Measurements from ENCODE around the gene OR14I1. TPM values are rescaled to one million over a fixed set of nuclear protein-coding genes. Genes with fewer than 3 reads are reported as not detected.
"Not testable (repeated sequence)": the region's sequence is repeated elsewhere in the genome, so short reads cannot be mapped to it uniquely, and the experiment has no call there.

OR14I1 gene
- total RNA-seq, 1 donor from 2014 or later = not detected

DNA sequence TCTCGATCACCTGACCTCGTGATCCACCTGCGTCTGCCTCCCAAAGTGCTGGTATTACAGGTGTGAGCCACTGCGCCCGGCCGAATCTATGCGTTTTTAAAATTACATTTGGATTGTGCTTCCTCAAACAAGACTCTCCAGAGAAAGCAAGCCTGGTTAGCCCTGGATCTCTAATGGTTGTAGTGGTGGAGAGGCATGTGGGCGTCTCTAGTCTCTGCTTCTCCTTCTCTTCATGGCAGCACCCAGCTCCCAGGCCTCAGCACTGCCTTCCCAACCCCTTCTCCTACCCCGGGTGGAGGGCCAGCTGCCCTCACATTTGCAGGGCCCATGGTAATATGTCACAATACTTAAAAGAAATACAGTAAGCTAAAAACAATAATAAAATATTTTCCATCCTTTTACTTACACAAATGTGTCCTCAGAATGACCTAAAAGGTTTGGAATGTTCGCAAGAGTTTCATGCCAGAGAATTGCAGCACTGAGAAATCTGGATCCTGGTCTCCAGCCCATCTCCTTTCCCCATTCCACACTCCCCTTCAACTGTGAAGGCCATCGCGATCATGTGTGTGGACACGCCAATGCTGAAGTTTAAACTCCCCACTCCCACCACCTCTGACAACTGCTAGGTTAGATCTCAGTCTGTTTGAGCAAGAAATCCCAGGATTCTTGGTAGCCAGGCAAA, 7.0 kb downstream of the OR14I1 start:
- intact Hi-C loops (cut with DNase I) = no loop called here
- no peak for DNase-seq (ENCODE audit: missing footprints)
- no peak for ATAC-seq

DNA sequence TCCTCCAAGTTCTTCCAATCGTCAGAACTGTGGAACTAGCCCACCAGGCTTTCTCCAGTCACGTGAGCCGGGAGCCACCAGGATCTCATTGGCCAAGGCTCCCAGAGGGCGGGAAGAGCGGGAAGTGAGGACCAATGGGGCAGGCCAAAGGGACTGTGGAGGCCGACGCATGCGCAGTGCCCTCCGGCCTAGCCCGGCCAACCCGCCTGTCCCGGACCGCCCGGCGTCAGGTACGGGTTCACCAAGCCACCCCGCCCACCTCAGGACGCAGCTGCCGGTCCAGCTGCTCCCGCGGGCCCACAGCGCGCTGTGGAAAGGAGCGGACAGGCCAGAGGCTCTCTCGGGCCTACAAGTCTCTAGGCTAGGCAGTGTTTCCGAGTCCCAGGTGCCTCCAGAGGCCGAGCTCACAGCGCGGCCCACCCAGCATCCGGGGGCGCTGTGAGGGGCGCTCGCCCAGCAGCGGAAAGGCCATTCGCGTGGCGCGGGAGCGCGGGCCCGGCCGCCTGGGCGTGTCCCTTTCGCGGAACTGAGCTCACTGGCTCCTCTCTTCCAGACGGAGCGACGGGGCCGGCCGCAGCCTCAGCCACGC, 10.9 kb downstream of the OR14I1 start:
- ATAC-seq (no peak), DNase-seq (ENCODE audit: missing footprints) (no peak)
- intact Hi-C loops (cut with DNase I) = no loop called here

DNA sequence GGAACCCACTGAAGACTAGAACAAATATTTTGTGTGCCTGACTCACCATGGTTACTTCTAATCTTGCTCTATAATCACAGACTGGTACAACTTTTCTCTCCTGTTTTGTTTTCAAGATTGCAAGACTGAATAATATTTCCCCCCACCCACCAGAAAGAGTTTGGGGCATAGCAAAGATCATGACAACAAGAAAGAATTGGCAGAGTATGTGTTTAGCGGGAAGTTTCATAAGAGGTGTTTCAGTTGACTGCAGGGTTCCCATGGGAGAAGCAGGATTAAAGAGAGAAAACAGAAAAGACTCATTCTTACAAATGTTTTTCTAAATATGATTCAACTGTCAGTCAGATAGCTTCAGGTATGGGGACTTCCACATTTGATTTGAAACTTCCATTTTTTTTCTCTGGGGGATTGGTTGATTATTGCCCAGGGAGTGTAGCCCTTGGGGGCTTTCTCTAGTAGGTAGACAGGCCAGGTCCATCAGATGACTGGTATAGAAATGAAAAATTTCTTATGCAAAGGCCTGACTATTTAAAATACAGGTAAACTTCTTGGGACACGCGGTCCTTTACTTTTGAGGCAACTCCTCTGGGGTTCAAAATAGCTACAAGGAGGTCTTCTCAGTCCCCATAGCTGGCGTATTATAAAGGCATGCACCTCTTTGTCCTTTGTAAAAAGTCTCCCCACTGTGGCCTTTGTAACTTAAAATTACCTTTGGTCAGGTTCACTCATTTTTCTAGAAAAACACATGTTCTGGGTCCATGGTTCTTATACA, 13.9 kb downstream of the OR14I1 start:
- ATAC-seq (no peak), DNase-seq (ENCODE audit: missing footprints) (no peak)
- intact Hi-C loops (cut with DNase I) = no loop called here

DNA sequence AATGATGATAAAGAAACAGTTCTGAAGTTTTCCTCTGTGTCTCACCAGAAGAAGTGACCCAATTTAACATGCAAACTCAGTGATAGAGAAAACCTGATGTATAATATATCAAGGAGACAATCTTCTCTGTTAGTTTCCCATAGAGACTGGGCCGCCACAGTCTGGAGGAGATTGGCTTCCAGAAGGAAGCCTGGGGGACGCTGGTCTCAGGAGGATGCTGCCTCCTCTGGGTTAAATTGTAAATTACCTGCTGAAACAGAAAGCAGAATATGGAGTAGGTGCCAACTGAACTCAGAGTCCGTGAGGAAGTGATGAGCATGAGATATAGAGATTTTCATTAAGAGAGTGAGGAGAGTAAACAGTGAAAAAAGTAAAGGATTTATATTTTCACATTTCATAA, 15.8 kb downstream of the OR14I1 start:
- intact Hi-C loops (cut with DNase I) = no loop called here
- ATAC-seq (no peak), DNase-seq (ENCODE audit: missing footprints) (no peak)

GRCh38 chr1:248681651-248682050, 20.9 kb downstream of the OR14I1 start:
- no peak for ATAC-seq
- no peak for DNase-seq (ENCODE audit: missing footprints)
- intact Hi-C loops (cut with DNase I) = no loop called here

DNA sequence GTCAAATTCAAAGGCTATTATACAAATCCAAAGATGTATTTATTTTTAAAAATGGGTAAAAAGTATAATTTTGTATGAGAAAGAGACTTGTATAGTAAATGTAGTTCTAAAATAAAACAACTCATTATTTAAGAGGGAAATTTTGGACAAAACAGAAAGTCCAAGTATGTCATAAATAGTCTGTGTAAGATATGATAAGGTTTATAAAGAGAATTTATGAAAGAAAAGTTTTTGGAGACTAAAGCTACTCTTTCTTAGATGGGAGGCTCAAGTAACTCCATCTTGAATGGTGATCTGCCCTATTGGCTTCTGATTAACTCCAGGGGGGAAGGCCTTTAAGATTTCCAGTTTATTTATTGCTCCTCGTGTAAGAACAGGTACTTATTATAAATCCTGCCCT, 32.6 kb downstream of the OR14I1 start:
- intact Hi-C loops (cut with DNase I) = no loop called here
- no peak for ATAC-seq
- DNase-seq (ENCODE audit: missing footprints) = no peak

- ATAC-seq; intact Hi-C loops (cut with DNase I); DNase-seq (ENCODE audit: missing footprints): not testable (repeated sequence)
These were observed 38.9 kb downstream of the OR14I1 start for GRCh38 chr1:248663453-248664328.

- ATAC-seq; DNase-seq (ENCODE audit: missing footprints); intact Hi-C loops (cut with DNase I): not testable (repeated sequence)
These were observed 45.8 kb downstream of the OR14I1 start for GRCh38 chr1:248656797-248657196.

GRCh38 chr1:248655354-248655753, 47.2 kb downstream of the OR14I1 start, which contains the start of gene OR2T27:
TSS of gene OR2T27 (minus strand) at chr1:248655528. CDS start at chr1:248650884, 4,644 bp downstream.
- DNase-seq (ENCODE audit: missing footprints); intact Hi-C loops (cut with DNase I); ATAC-seq: not testable (repeated sequence)

Other genes with a start within 250 kb of the OR14I1 start
- not detected for gene OR2T3, start 229.4 kb downstream of the OR14I1 start, total RNA-seq
- not detected for gene OR2T5, start 214.2 kb downstream of the OR14I1 start, total RNA-seq
- gene OR2G6, start 194.7 kb downstream of the OR14I1 start, total RNA-seq = not detected
- not detected for gene OR2T29, start 140.0 kb downstream of the OR14I1 start, total RNA-seq
- gene OR2T34, start 128.0 kb downstream of the OR14I1 start, total RNA-seq = not detected
- gene OR2T10, start 105.1 kb downstream of the OR14I1 start, total RNA-seq = not detected
- not detected for gene OR2T11, start 67.7 kb downstream of the OR14I1 start, total RNA-seq
- not detected for gene OR2T35, start 57.5 kb downstream of the OR14I1 start, total RNA-seq
- gene OR2T27, start 47.2 kb downstream of the OR14I1 start, total RNA-seq = not detected
- not detected for gene LYPD8, start 53.0 kb upstream of the OR14I1 start, total RNA-seq
- gene SH3BP5L, start 123.1 kb upstream of the OR14I1 start, total RNA-seq = 22.2 TPM
- gene ZNF672, start 135.5 kb upstream of the OR14I1 start, total RNA-seq = 40.3 TPM
- 20.8 TPM for gene ZNF692, start 156.3 kb upstream of the OR14I1 start, total RNA-seq
- gene PGBD2, start 203.5 kb upstream of the OR14I1 start, total RNA-seq = 2.9 TPM